Ovary (tissue), 9 donors: ENCODE data around the gene NEO1. TPM values are rescaled to one million over a fixed set of nuclear protein-coding genes. Genes with fewer than 3 reads are reported as not detected.

Source experiments
- DNase-seq, 5 donors: peaks; one replicate each; pipeline ENCODE4 v3.0.0-alpha.2; 2019 to 2020
- H3K27ac ChIP-seq, 2 donors: fragments of 200-600 bp; one replicate each; pipeline versions ENCODE4 v1.5.1 to v1.8.0; 2019 to 2022
- H3K27me3 ChIP-seq: fragments of 200-600 bp; one replicate; pipeline ENCODE4 v1.8.0; 2022
- H3K36me3 ChIP-seq: fragments of 200-600 bp; sonication (generic); one replicate; pipeline ENCODE4 v1.5.1; 2019
- H3K4me1 ChIP-seq: one replicate; pipeline ENCODE4 v1.8.1; 2013; ENCODE audit warnings: mild to moderate bottlenecking, moderate library complexity; ENCODE audit not compliant: insufficient read depth
- H3K4me3 ChIP-seq: fragments of 200-600 bp; sonication (generic); one replicate; pipeline ENCODE4 v1.5.1; 2017
- H3K9me3 ChIP-seq, 2 donors: fragments of 200-600 bp in 1 of 2; sonication (generic) in 1 of 2; one replicate each; pipeline versions ENCODE4 v1.5.1 to v1.8.1; 2013 to 2019; ENCODE audit warnings: mild to moderate bottlenecking in 1 of 2, moderate library complexity in 1 of 2
- CTCF ChIP-seq, 3 donors: fragments of 450-650 bp in 2 of 3; fragments of 200-600 bp in 1 of 3; IDR thresholded peaks; one replicate each; pipeline versions ENCODE4 v1.5.1 to v1.8.0; 2016 to 2022; ENCODE audit warnings: antibody characterized with exemption in 3 of 3, mild to moderate bottlenecking in 1 of 3
- EP300 ChIP-seq: sonication (generic); formaldehyde crosslinking; IDR thresholded peaks from one replicate; pipeline ENCODE4 v1.6.1; 2017; ENCODE audit warnings: antibody characterized with exemption
- POLR2A ChIP-seq: fragments of 450-650 bp; IDR thresholded peaks from one replicate; pipeline ENCODE4 v1.6.1; 2017; ENCODE audit warnings: antibody characterized with exemption, mild to moderate bottlenecking, moderate library complexity
- WGBS, 3 donors: extraction: QIAGEN DNeasy Blood & Tissue Kit in 1 of 3; methylation state at CpG; one replicate each; pipeline versions ENCODE4 v1.1.5 to v1.1.7; 2013 to 2017; 5-methylcytosine and 5-hydroxymethylcytosine counted together
- intact Hi-C, 4 donors: fragments of 100-400 bp; cut with DNase I; formaldehyde crosslinking; loops; one replicate each; pipeline versions ENCODE4 v1.11.0 to v1.15.1; 2022 to 2023
- polyA plus RNA-seq, 2 donors: library from polyadenylated mRNA; stranded (reverse); fragments of 200-250 nt in 1 of 2; fragments of 350-450 nt in 1 of 2; fragmentation: Illumina TruSeq in 1 of 2; extraction: RNeasy Lipid Tissue Mini Kit (QIAGEN cat#74804) in 1 of 2; gene quantifications; one replicate each; pipeline ENCODE4 v1.2.3, GENCODE V29; 2013 to 2014
- total RNA-seq, 7 donors: library from RNA; depleted of rRNA in 2 of 7; stranded (reverse); fragments of >200 nt in 2 of 7; fragmentation: NEBNext Ultra II Directional in 3 of 7; extraction: Animal tissue kit (Norgen Biotek cat#: 25700) in 3 of 7; gene quantifications; one replicate each; pipeline versions ENCODE4 v1.1.0 to v1.2.4, GENCODE V29; 2016 to 2023
- donor health status: DM: no; HTN: no; CAD: no; lungs with moderate emphysema.
- donor health status: DM: no; HTN: no; CAD: no.
- donor health status: Bipolar disorder and iron deficiency.
- donor health status: DM: yes; HTN: yes; CAD: no.
- donor health status: DM: no; HTN: no; CAD: no.
- donor health status: DM: yes; HTN: yes; CAD: no.

The NEO1 gene
- total and polyA plus RNA-seq, 9 donors, result 22.8 to 54.7 (median 40.7) TPM

GRCh38 chr15:73240866-73241499 lies 188.7 kb downstream of the NEO1 start:
- no peaks in the 10 kb centered on the region for H3K27me3 ChIP-seq
- intact Hi-C loops, result loop anchor here in 1 of 4 donors (10.0 kb wide), 1 partner anchor 464 kb away; no protein-coding TSS in a partner anchor
- peak; percentile 44 to 72 (median 56) for DNase-seq
- no peak overlapping the region for H3K4me3 ChIP-seq
- 31 to 36% (median 35%) methylated on average over 4 of the region's 4 CpGs for WGBS, 3 donors
- no peak overlapping the region for H3K27ac ChIP-seq
- no peaks in the 10 kb centered on the region for H3K9me3 ChIP-seq
- H3K4me1 ChIP-seq, result no peaks in the 10 kb centered on the region
- no peak for TF ChIP-seq POLR2A
- TF ChIP-seq CTCF (IDR thresholded peaks at IDR 0.05), result peak; percentile 64 to 76 (median 73)
- no peak for TF ChIP-seq EP300
- H3K36me3 ChIP-seq, result no peaks in the 10 kb centered on the region

DNA sequence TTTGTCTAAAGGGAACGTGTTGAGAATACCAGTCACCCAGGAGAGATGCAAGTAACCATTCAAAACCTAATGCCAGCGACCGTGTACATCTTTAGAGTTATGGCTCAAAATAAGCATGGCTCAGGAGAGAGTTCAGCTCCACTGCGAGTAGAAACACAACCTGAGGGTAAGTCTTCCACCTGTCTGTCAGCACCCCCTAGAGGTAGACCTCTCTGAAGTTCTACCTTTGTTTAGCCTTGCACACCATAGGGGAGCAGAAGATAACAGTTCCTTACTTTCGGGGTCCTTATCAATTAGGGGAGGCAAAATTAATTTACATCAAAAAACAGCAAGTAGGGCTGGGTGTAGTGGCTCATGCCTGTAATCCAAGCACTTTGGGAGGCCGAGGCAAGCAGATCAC lies 192.1 kb downstream of the NEO1 start:
- no peaks in the 10 kb centered on the region for H3K27me3 ChIP-seq
- no peaks in the 10 kb centered on the region for H3K36me3 ChIP-seq
- no peaks in the 10 kb centered on the region for H3K4me1 ChIP-seq
- DNase-seq, result no peak
- H3K27ac ChIP-seq, result no peak overlapping the region
- H3K9me3 ChIP-seq, result no peaks in the 10 kb centered on the region
- whole genome bisulfite sequencing, 3 donors, result 85 to 88% (median 87%) methylated on average over 6 of the region's 6 CpGs
- no peak for TF ChIP-seq POLR2A
- TF ChIP-seq CTCF (IDR thresholded peaks at IDR 0.05), result no peak
- no peak for TF ChIP-seq EP300
- H3K4me3 ChIP-seq, result no peak overlapping the region
- intact Hi-C loops, result loop anchor here in 1 of 4 donors (10.0 kb wide), 1 partner anchor 460 kb away; no protein-coding TSS in a partner anchor

GRCh38 chr15:73246439-73246838 lies 194.2 kb downstream of the NEO1 start:
- Histone ChIP-seq H3K36me3 (no peaks in the 10 kb centered on the region), H3K4me3 (no peak overlapping the region), H3K4me1 (no peaks in the 10 kb centered on the region), H3K27me3 (no peaks in the 10 kb centered on the region), H3K27ac (no peak overlapping the region), H3K9me3 (no peaks in the 10 kb centered on the region)
- TF ChIP-seq POLR2A (no peak), CTCF (IDR thresholded peaks at IDR 0.05) (no peak), EP300 (no peak)
- DNase-seq, result no peak
- intact Hi-C loops, result loop anchor here in 1 of 4 donors (10.0 kb wide), 1 partner anchor 458 kb away; no protein-coding TSS in a partner anchor

DNA sequence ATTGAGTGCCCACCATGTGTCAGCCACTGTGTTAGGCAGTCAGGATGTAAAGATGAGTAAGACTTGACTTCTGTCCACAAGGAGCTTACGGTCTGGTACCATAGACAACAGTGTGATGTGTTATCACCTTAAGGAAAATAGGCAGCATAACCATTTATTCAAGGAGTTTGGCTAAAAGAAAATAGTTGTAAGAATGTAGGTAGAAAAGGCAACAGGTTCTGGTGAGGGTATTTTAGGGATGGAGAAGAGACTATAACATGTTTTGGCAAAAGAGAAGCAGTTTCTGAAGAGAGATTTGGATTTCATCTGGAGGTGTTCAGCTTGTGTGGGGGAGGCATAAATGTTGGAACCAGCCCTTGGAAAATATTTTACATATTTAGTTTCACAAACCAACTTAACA lies 194.6 kb downstream of the NEO1 start:
- no peak overlapping the region for H3K27ac ChIP-seq
- intact Hi-C loops, result loop anchor here in 1 of 4 donors (10.0 kb wide), 1 partner anchor 458 kb away; no protein-coding TSS in a partner anchor

More for the DNA sequence above, 194.6 kb downstream of the NEO1 start:
- Histone ChIP-seq H3K9me3 (no peaks in the 10 kb centered on the region), H3K36me3 (no peaks in the 10 kb centered on the region), H3K4me3 (no peak overlapping the region), H3K4me1 (no peaks in the 10 kb centered on the region), H3K27me3 (no peaks in the 10 kb centered on the region)
- TF ChIP-seq POLR2A (no peak), CTCF (IDR thresholded peaks at IDR 0.05) (no peak), EP300 (no peak)
- WGBS, 3 donors, result 83 to 87% (median 85%) methylated on average over 1 of the region's 1 CpG
- no peak for DNase-seq
